A549 treated with GW870086 at 1 μM for 4 hours (cell line): Measurements from ENCODE around the gene FBLIM1. TPM values are rescaled to one million over a fixed set of nuclear protein-coding genes. Genes with fewer than 3 reads are reported as not detected.

Experiments
- total RNA-seq: library from RNA; stranded (reverse); fragments of 200-300 nt; extraction: Qiagen RNA extraction; gene quantifications from 5 replicates; pipeline ENCODE4 v1.2.3, GENCODE V29; 2022; ENCODE audit warnings: low read depth

The FBLIM1 gene
- total RNA-seq: 20.9 to 32.7 TPM (median 29.1 TPM) in 5 replicates

DNA sequence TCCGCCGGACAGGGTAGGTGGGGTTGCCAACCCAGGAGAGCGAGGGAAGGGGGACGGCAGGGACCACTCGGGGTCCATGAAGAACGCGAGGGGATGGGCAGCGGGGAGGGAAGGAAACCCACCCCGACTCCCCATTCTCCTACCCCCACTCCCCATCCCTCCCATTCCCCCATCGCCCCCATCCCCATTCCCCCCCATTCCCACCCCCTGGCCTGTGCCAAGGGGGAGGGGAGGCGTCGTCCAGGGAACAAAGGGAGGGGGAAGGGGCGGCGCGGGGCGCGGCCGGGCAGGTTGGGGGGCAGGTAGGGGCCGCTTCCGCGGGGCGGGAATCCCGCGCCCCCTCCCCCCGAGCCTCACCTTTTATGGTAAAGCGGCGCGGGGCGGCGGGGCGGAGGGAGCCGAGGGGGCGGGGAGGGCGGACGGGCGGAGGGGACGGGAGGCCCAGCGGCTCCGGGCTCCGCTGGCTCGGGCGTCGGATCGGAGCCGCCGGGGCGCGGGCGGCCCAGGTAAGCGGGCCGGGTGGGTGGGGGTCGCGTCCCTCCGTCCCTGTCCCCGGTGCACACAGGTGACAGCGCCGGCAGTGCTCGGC is at the start of gene FBLIM1:
Gene FBLIM1, plus strand, starts transcription at position 453 of the 589 bp plus-strand sequence. CDS start 6,189 bp downstream, outside the sequence.

DNA sequence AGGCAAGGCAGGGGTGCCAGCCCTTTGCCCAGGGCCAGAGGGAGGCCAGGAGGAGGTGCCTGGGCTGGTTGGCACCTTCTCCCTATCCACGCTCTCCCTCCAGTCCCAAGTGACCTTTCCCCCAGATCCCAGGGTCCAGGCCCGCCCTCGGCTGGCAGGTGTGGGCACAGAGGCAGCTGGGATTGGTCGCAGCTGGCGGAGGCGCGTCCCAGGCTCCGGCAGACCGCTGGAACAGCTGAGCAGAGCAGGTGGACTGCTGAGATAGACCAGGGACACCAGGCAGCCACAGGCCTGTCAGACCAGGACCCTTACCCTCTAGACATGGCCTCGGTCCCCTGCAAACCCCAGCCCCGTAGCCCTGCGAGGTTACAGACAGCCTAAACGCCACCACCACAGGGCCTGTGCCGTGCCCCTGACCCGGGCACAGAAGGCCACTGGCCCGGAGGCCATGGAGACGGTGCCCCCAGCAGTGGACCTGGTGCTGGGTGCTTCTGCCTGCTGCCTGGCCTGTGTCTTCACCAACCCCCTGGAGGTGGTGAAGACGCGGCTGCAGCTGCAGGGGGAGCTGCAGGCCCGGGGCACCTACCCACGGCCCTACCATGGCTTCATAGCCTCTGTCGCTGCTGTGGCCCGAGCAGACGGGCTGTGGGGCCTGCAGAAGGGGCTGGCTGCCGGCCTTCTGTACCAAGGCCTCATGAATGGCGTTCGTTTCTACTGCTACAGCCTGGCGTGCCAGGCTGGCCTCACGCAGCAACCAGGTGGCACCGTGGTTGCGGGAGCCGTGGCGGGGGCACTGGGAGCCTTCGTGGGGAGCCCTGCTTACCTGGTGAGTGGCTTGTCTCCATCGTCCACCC is 22.3 kb upstream of the FBLIM1 start, which contains the start of gene SLC25A34:
Gene SLC25A34, plus strand, starts transcription at position 221 of the 854 bp plus-strand sequence. Its CDS starts 228 bp downstream, at position 449.

DNA sequence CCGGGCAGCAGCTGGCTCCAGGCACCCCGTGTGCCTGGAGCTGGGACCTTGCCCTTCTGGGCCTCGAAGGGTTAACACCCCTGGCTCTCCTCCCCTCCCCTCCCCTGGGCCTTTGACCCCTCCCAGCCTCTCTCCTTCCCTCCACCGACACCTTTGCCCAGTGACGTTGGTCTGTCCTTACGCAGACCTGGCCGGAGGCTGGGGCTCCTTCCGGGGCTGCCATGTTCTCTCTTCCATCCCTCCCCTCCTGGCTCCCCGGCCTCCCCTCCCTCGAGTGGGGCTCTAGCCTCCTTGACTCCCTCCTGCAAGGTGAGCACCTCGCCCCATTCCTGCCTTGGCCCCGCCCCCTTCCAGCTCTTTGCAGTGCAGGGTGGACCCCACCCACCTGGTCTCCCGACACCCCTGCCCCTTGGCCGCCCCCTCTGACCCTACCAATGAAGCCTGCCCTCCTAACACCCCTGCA is 16.2 kb upstream of the FBLIM1 start, which contains the start of gene TMEM82:
Gene TMEM82, plus strand, starts transcription at position 161 of the 463 bp plus-strand sequence. Its CDS starts 61 bp downstream, at position 222.

DNA sequence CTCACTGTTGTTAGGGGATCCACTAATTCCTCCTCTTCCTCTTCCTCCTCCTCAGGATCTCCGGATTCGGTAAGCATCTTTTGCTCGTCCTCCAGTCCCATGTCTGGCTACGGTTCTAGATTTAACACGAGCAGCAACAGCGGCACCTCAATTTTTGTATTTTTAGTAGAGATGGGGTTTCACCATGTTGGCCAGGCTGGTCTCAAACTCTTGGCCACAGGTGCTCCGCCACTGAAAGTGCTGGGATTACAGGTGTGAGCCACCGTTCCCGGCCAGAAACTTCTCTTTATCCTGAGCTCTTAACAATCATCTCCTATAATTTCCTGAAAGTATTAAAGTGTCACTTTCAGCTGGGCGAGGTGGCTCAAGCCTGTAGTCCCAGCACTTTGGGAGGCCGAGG is 49.0 kb downstream of the FBLIM1 start, which contains the start of gene UQCRHL:
Gene UQCRHL, minus strand, starts transcription at position 101 of the 400 bp plus-strand sequence. Its CDS starts 0 bp downstream, at position 101.

Other genes with a start within 250 kb of the FBLIM1 start
- 4.8 to 6.7 TPM (median 5.8 TPM) in 5 replicates for gene CASP9, start 234.6 kb upstream of the FBLIM1 start, total RNA-seq
- 4.0 to 5.9 TPM (median 5.3 TPM) in 5 replicates for gene DNAJC16, start 231.9 kb upstream of the FBLIM1 start, total RNA-seq
- 5.4 to 8.2 TPM (median 7.5 TPM) in 5 replicates for gene AGMAT, start 173.7 kb upstream of the FBLIM1 start, total RNA-seq
- gene DDI2, start 141.3 kb upstream of the FBLIM1 start, total RNA-seq: 6.4 to 9.3 TPM (median 8.2 TPM) in 5 replicates
- 19.5 to 26.9 TPM (median 25.6 TPM) in 5 replicates for gene PLEKHM2, start 74.5 kb upstream of the FBLIM1 start, total RNA-seq
- 0.09 to 0.77 TPM (median 0.39 TPM) in 4 of 5 replicates, not detected in the other for gene SLC25A34, start 22.5 kb upstream of the FBLIM1 start, total RNA-seq
- not detected in 5 replicates for gene TMEM82, start 16.3 kb upstream of the FBLIM1 start, total RNA-seq
- 5.7 to 9.2 TPM (median 6.7 TPM) in 5 replicates for gene UQCRHL, start 48.9 kb downstream of the FBLIM1 start, total RNA-seq
- gene SPEN, start 88.9 kb downstream of the FBLIM1 start, total RNA-seq: 32.0 to 42.0 TPM (median 38.9 TPM) in 5 replicates
- 9.9 to 13.4 TPM (median 12.5 TPM) in 5 replicates for gene ZBTB17, start 217.3 kb downstream of the FBLIM1 start, total RNA-seq
- gene SRARP, start 245.4 kb downstream of the FBLIM1 start, total RNA-seq: 0.03 to 0.05 TPM in 2 of 5 replicates, not detected in the others